NK-92 (cell line): Measurements from ENCODE around the gene OR5AS1.
"Not testable (repeated sequence)": the region's sequence is repeated elsewhere in the genome, so short reads cannot be mapped to it uniquely, and the experiment has no call there.

ENCODE experiments used
- DNase-seq: peaks from one replicate; lab custom pipeline; 2025; ENCODE audit not compliant: unreplicated experiment; lab: John Stamatoyannopoulos, UW

OR5AS1 gene

DNA sequence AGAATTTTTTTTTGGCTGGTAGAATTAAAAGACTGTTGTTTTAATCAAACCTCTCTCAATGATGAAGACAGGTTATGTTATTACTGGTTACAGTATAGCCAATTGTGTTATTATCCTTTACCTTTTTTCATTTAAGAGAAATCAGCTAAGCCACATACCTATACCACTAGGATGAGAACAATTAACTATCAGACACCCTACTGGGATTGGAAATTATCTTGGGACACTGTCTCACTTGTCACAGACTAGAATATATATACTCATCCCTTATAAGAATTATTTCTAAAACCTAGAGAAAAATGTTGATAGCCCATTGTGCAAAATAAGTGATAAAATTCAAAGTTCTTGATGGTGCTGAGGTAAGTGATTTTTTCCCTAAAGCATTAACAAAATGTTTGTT, at the start of gene OR5AS1:
TSS of gene OR5AS1 (plus strand) at position 301 of the 400 bp plus-strand sequence. CDS start 2,765 bp downstream, outside the sequence.
- no peak for DNase-seq

DNA sequence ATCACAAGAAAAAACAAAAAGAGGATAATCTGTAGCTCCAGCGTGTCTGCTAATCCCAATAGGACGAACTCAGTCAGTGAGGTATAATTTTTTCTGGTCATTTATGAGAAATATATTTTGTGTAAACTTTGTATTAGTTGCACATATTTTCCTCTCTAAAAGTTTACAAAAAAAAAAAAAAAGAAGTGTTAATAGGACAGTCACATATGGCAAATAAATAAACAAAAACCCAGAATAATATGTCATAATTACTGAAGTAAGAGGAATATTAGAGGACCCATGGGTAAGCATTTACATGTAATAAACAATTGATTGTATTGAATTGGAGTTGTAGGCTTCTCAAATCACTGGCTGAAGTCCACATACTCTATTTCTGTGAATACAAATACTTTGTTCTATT, 32.9 kb upstream of the OR5AS1 start, which contains the start of gene OR5F1:
TSS of gene OR5F1 (minus strand) at position 101 of the 400 bp plus-strand sequence. CDS start at position 101, 0 bp downstream.
- DNase-seq = no peak

DNA sequence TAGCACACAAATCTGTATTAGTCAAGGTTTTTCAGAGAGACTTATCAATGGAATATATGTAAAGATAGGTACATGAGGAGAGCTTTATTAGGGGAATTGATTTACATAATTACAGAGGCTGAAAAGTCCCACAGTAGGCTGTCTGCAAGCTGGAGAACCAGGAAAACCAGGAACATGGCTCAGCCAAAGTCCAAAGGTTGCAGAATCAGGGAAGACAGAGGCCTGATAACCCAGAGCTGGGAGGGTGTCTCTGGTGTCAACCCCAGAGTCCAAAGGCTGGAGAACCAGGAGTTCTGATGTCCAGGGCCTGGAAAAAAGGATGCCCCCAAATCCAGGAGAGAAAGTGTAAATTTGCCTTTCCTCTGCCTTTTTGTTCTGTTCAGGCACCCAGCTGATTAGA, 16.7 kb upstream of the OR5AS1 start:
- DNase-seq = no peak

DNA sequence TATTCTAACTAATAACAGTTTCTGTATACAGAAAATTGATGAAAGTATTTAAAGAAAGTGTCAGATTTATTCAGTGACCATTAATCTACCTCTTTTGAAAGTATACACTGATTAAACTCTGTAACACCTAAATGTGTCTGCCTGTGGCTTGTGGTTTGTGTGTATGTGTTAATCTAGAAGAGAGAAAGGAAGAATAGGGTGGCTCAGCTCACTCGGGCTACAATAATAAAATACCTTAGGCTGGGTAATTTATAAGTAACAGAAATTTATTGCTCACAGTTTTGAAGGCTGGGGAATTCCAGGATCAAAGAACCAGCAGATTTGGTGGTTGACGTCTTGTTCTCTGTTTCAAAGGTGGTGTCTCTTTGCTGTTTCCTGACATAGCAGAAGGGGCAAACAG, 13.6 kb upstream of the OR5AS1 start:
- DNase-seq = no peak

DNA sequence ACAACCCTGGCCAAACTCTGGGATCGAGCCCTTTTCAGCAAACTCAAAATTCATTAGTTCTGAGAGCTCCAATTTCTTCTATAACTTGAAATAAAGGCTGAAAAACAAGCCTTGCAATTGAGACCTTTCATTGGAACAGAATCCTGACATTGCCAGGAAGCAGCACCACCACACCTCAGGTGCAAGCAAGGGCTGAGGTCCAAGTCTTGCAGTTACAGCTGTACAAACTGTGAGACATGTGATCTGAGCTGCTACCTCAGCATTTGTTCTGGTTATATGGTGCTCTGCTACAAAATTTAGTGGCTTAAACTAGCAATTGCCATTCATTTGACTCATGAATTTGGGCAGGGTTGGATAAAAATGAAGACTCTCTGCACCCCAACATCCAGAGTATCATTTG, 18.1 kb downstream of the OR5AS1 start:
- DNase-seq = no peak

DNA sequence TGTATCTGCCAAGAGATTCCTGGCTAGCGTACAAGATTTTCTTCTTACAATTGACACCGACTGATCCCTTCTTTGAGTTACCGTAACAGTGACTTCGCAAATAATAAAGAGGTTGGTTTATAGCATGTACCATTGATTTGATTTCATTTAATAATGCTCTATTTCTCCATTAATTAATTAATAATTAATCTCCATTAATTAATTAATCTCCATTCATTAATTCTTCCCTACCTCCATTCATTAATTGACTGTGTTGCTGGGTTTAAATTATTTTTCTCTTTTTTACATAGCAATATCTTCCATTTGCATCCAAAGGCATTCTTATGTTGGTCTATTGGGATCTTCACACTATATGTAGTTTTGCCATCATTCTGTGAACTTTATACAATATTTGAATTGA, 21.0 kb downstream of the OR5AS1 start:
- DNase-seq = no peak

DNA sequence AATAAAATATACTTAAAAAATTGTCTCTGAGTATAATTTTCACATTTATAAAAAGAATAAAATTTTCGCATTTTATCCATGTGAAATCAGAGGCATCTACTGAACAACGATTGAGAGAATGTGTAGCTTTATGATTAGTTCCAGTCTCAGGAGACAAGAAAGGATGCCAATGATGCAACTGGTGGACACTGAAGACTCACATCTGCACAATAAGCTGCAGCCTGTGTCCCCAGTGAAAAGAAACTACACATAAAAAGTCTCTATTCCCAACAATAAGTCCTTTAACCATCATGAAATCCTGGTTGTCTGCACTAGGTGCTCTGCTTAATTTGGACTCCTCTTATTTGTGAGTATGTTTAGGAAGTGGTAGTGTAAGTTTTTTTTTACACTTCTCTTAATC, 22.0 kb downstream of the OR5AS1 start:
- no peak for DNase-seq

DNA sequence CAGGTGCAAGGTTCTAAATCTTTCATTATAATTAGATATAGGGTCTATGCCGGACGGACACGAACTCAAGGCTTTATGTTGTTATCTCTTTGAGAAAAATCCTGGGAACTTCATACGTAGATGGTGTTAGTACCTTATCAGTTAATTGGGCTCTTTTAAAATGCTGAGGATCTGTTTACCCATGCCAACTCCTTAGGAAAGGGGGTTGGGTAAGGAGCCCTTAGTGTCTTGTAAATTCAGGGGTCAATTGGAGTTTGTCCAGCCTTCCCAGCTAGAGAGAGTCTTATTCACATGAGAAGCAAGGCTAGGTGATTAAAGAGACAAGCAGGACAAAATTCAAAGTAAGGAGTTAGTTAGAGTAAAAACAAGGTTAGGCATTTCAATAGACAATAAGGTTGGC, 28.9 kb downstream of the OR5AS1 start:
- not testable (repeated sequence) for DNase-seq

DNA sequence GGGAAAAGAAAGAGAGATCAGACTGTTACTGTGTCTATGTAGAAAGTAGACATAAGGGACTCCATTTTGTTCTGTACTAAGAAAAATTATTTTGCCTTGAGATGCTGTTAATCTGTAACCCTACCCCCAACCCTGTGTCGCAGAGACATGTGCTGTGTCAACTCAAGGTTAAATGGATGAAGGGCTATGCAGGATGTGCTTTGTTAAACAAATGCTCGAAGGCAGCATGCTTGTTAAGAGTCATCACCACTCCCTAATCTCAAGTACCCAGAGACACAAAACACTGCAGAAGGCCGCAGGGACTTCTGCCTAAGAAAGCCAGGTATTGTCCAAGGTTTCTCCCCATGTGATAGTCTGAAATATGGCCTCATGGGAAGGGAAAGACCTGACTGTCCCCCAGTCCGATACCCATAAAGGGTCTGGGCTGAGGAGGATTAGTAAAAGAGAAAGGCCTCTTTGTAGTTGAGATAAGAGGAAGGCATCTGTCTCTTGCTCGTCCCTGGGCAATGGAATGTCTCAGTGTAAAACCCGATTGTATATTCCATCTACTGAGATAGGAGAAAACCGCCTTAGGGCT, 30.3 kb downstream of the OR5AS1 start:
- not testable (repeated sequence) for DNase-seq

DNA sequence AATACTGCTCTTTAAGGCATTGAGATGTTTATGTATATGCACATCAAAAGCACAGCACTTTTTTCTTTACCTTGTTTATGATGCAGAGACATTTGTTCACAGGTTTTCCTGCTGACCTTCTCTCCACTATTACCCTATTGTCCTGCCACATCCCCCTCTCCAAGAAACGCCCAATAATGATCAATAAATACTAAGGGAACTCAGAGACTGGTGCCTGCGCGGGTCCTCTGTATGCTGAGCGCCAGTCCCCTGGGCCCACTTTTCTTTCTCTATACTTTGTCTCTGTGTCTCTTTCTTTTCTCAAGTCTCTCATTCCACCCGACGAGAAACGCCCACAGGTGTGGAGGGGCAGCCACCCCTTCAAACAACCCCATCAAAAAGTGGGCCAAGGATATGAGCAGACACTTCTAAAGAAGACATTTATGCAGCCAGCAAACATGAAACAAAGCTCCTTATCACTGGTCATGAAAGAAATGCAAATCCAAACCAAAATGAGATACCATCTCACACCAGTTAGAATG, 30.9 kb downstream of the OR5AS1 start:
- not testable (repeated sequence) for DNase-seq

DNA sequence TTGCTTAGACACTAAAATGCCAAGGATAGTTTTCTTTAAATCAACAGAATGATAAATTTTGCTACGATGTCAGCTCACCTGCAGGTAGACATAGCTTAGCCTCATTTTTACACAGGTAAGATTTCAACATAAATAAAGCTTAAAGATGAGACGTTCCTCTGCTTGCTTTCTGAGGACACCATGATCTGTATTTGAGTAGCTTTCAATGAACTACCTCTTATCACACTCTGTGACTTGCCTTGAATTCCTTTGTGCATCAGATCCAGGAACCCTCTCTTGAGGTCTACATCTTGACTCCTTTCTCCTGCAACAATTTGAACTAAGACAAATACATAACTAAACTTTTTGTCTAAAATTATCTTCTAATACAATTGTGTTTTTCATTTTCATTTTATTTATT, 39.5 kb downstream of the OR5AS1 start:
- DNase-seq = no peak
